ENCODE data around the gene E2F4.

DNA sequence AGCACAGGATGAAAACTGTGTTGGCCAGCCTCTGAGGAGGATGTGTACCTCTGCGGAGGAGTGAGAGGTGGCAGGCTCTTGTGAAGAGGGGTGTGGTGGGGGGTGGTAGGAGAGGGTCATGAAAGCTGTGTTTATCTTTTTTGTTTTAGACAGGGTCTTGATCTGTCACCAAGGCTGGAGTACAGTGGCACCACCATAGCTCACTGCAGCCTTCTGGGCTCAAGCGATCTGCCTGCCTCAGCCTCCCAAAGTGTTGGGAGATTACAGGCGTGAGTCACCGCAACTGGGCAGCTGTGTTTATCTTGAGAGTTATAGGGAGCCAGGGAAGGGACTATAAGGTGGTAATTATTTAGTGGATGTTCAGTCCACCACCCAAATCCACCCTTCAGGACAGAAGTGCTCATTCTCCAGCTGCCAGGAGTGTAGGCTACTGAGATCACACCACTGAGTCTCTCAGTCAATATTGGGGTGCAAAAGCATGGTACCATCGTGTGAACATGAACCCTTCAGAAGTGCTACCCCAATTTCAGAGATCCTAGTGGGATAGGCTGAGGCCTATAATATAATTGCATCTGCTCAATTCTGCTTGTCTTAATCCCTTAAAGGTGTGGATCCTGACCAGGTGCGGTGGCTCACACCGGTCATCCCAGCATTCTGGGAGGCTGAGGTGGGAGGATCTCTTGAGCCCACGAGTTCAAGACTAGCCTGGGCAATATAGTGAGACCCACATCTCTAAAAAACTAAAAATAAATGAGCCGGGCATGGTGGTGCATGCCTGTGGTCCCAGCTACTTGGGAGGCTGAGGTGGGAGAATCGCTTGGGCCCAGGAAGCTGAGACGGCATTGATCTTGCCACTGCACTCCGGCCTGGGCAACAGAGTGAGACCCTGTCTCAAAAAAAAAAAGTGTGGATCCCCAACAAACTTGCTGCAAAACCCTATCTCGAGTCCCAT is 1.2 kb upstream of the E2F4 start:
- no peak for TF ChIP-seq POLR2AphosphoS5 (IDR thresholded peaks at IDR 0.05)
- no peak for TF ChIP-seq CTCF (IDR thresholded peaks at IDR 0.05)
